OCI-LY3 (cell line): ENCODE data around the gene NXT1.

Experiments
- H2AFZ ChIP-seq: fragments of 200-600, 300-600 bp; shearing (Covaris generic); 2 replicates; pipeline ENCODE4 v1.6.0; 2014; ENCODE audit warnings: antibody characterized with exemption, low read depth, low read length
- H3K27ac ChIP-seq: fragments of 200-600, 300-600 bp; sonication (generic); 2 replicates; pipeline ENCODE4 v1.5.1; 2014; ENCODE audit warnings: mild to moderate bottlenecking, low read length, moderate library complexity, mixed read lengths
- H3K27me3 ChIP-seq: fragments of 200-600, 300-600 bp; sonication (generic); 2 replicates; pipeline ENCODE4 v1.6.1; 2014; ENCODE audit warnings: low read depth, low read length, mixed read lengths
- H3K36me3 ChIP-seq: fragments of 200-600, 300-600 bp; sonication (generic); replicated peaks from 2 replicates; pipeline ENCODE3; 2014; ENCODE audit warnings: low read depth, low read length, mixed read lengths
- H3K4me1 ChIP-seq: fragments of 300-600, 200-600 bp; sonication (generic); 2 replicates; pipeline ENCODE4 v1.6.1; 2014; ENCODE audit warnings: low read length, mixed read lengths
- H3K4me2 ChIP-seq: fragments of 200-600, 300-600 bp; sonication (generic); 2 replicates; pipeline ENCODE4 v1.6.1; 2014; ENCODE audit warnings: low read length, mixed read lengths
- H3K4me3 ChIP-seq: fragments of 300-600, 200-600 bp; sonication (generic); 2 replicates; pipeline ENCODE4 v1.5.1; 2014; ENCODE audit warnings: antibody characterized with exemption, mild to moderate bottlenecking, low read length, moderate library complexity
- H3K79me2 ChIP-seq: fragments of 300-600, 200-600 bp; shearing (Covaris generic); 2 replicates; pipeline ENCODE4 v1.6.1; 2014; ENCODE audit warnings: mild to moderate bottlenecking, low read length, mixed read lengths
- H3K9ac ChIP-seq: fragments of 300-600, 200-600 bp; shearing (Covaris generic); 2 replicates; pipeline ENCODE4 v1.6.0; 2014; ENCODE audit warnings: mild to moderate bottlenecking, low read length, moderate library complexity
- H3K9me3 ChIP-seq: fragments of 200-600, 300-600 bp; shearing (Covaris generic); 2 replicates; pipeline ENCODE4 v1.6.1; 2014; ENCODE audit warnings: low read length, mixed read lengths; ENCODE audit not compliant: insufficient read depth
- H4K20me1 ChIP-seq: fragments of 200-600, 300-600 bp; sonication (generic); 2 replicates; pipeline ENCODE4 v1.6.1; 2016; ENCODE audit warnings: low read length, mixed read lengths; ENCODE audit not compliant: insufficient read depth
- CTCF ChIP-seq: fragments of 200-600, 300-600 bp; sonication (generic); IDR thresholded peaks from 2 replicates; pipeline ENCODE4 v1.5.1; 2014; ENCODE audit warnings: antibody characterized with exemption, low read length, low read depth
- EZH2phosphoT487 ChIP-seq: fragments of 200-600 bp; shearing (Covaris generic); IDR thresholded peaks from 2 replicates; pipeline ENCODE4 v1.6.1; 2018; ENCODE audit warnings: antibody characterized with exemption, mixed run types, low read depth

The NXT1 gene

GRCh38 chr20:23363257-23363649 is 12.7 kb downstream of the NXT1 start:
- Histone ChIP-seq H3K79me2 (peaks cover 62% of the 10 kb centered on the region), H3K27ac (peak overlapping the region; percentile 48; the same call in 1 of the 2 replicates), H2AFZ (no peak overlapping the region), H3K27me3 (no peaks in the 10 kb centered on the region), H3K9ac (peak overlapping the region; percentile 90), H4K20me1 (peaks cover 41% of the 10 kb centered on the region), H3K36me3 (peaks cover 34% of the 10 kb centered on the region), H3K4me3 (peak overlapping the region; percentile 94), H3K9me3 (no peaks in the 10 kb centered on the region), H3K4me2 (peak overlapping the region; percentile 92), H3K4me1 (peaks cover 51% of the 10 kb centered on the region)
- TF ChIP-seq CTCF (no peak), EZH2phosphoT487 (no peak)

- H3K4me2 ChIP-seq = peak overlapping the region; percentile 78
- H3K36me3 ChIP-seq = peaks cover 57% of the 10 kb centered on the region
- peak overlapping the region; percentile 12; the same call in 1 of the 2 replicates for H3K9ac ChIP-seq
- peak overlapping the region; percentile 52 for H3K4me3 ChIP-seq
- H4K20me1 ChIP-seq = peaks cover 46% of the 10 kb centered on the region
- no peak overlapping the region for H2AFZ ChIP-seq
- no peaks in the 10 kb centered on the region for H3K27me3 ChIP-seq
- no peaks in the 10 kb centered on the region for H3K9me3 ChIP-seq
- peaks cover 42% of the 10 kb centered on the region for H3K4me1 ChIP-seq
- TF ChIP-seq CTCF = no peak
- TF ChIP-seq EZH2phosphoT487 = no peak
- H3K27ac ChIP-seq = peak overlapping the region; percentile 55
- H3K79me2 ChIP-seq = peaks cover 75% of the 10 kb centered on the region
Observed at GRCh38 chr20:23365390-23366165, 15.0 kb downstream of the NXT1 start.

- peak overlapping the region; percentile 78 for H3K4me2 ChIP-seq
- H3K36me3 ChIP-seq = peaks cover 65% of the 10 kb centered on the region
- H3K9ac ChIP-seq = peak overlapping the region; percentile 12; the same call in 1 of the 2 replicates
- no peaks in the 10 kb centered on the region for H3K9me3 ChIP-seq
- peaks cover 41% of the 10 kb centered on the region for H3K4me1 ChIP-seq
- peaks cover 46% of the 10 kb centered on the region for H4K20me1 ChIP-seq
- H3K27me3 ChIP-seq = no peaks in the 10 kb centered on the region
- H3K4me3 ChIP-seq = peak overlapping the region; percentile 52
- TF ChIP-seq CTCF (no peak), EZH2phosphoT487 (no peak)
- H3K79me2 ChIP-seq = peaks cover 75% of the 10 kb centered on the region
- H2AFZ ChIP-seq = no peak overlapping the region
- H3K27ac ChIP-seq = peak overlapping the region; percentile 55
Observed at GRCh38 chr20:23366384-23366783, 15.8 kb downstream of the NXT1 start.

- H3K27ac ChIP-seq = no peak overlapping the region
- H4K20me1 ChIP-seq = peaks cover 44% of the 10 kb centered on the region
- no peak overlapping the region for H3K9ac ChIP-seq
- no peak overlapping the region for H3K4me2 ChIP-seq
- peaks cover 47% of the 10 kb centered on the region for H3K4me1 ChIP-seq
- no peaks in the 10 kb centered on the region for H3K27me3 ChIP-seq
- H3K9me3 ChIP-seq = no peaks in the 10 kb centered on the region
- peaks cover 68% of the 10 kb centered on the region for H3K79me2 ChIP-seq
- no peak overlapping the region for H2AFZ ChIP-seq
- TF ChIP-seq CTCF = no peak
- no peak for TF ChIP-seq EZH2phosphoT487
- no peak overlapping the region for H3K4me3 ChIP-seq
- H3K36me3 ChIP-seq = peaks cover 78% of the 10 kb centered on the region
Observed at GRCh38 chr20:23367770-23368169, 17.2 kb downstream of the NXT1 start.
